Activated CD4-positive, alpha-beta T cell treated with anti-CD3 and anti-CD28 coated beads, Interleukin-2, Interleukin-6, amounts not matched to agents 100 ng/mL and 50 ng/mL, durations not matched to agents 16 hours and 8 hours (primary cell): Measurements from ENCODE around the gene CSRNP2.
"Not testable (repeated sequence)": the region's sequence is repeated elsewhere in the genome, so short reads cannot be mapped to it uniquely, and the experiment has no call there.

ENCODE experiments used
- DNase-seq: peaks from one replicate; pipeline ENCODE4 v3.0.0-alpha.2; 2020

Gene CSRNP2

GRCh38 chr12:51083126-51083833, at the start of gene CSRNP2:
TSS of gene CSRNP2 (minus strand) at chr12:51083596. CDS start at chr12:51076561, 7,035 bp downstream.
- peak; percentile 97 for DNase-seq

GRCh38 chr12:51132693-51133092, 49.3 kb upstream of the CSRNP2 start:
- no peak for DNase-seq

DNA sequence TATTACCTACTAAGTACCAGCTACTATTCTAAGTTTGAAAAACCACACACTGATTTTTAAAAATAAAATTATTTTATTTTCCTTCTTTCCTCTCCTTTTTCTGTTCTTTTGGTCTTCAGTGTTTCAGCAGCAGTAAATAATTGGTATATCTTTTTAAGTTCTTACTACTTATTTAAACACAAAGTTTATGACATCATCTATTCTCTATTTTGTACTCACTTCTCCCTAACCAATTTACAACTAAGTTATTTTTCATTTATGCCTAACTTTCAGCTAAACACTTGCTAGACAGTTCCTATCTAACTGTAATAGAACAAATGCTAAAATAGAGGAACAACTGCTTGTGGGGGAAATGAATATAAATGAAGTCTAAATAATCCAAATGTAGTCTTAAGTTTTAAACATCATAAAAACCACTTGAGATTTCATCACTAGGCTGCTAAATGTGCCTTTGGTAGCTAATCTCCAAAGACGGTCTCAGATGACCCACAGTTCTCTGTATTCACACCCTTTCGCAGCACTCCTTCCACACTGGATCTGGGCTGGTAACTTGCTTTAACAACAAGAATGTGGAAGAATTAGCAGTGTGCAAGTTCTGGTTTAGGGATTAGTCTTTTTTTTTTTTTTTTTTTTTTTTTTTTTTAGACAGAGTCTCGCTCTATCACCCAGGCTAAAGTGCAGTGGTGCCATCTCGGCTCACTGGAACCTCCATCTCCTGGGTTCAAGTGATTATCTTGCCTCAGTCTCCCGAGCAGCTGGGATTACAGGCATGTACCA, 48.5 kb upstream of the CSRNP2 start:
- no peak for DNase-seq

DNA sequence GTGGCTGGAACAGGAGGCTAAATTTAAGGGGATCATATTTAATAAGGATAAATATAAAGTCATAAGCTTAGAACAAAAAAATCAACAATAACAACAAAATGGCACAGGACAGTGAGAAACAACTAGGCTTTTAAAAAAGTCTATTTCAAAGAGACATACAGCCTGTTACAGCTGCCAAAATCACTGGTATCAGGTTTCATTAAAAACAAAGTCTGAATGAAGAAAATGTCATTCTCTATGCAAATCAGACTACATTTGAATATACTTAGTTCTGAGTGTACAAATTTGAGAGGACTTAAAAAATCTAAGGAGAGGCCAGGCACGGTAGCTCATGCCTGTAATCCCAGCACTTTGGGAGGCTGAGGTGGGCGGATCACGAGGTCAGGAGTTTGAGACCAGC, 45.5 kb upstream of the CSRNP2 start:
- no peak for DNase-seq

- no peak for DNase-seq
Measured at GRCh38 chr12:51127050-51127729, 43.8 kb upstream of the CSRNP2 start.

DNA sequence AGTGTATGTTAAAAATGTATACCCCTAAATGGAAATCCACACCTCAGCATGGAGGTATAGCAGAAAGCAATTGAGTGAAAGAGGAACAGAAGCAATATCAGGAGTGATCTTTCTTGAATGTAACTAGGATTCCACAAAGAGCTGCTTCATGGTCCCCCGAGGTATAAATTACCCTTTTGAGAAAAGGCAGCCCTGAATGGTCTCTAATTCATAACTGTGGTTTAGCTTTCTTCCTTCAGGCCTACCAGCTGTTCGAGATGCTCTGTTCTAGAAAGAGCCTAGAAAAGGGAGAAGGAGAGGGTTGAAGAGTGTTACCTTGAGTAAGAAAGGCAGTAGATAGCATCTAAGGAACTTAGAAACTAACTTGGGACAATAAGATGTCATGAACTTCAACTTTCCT, 42.9 kb upstream of the CSRNP2 start:
- DNase-seq: no peak

DNA sequence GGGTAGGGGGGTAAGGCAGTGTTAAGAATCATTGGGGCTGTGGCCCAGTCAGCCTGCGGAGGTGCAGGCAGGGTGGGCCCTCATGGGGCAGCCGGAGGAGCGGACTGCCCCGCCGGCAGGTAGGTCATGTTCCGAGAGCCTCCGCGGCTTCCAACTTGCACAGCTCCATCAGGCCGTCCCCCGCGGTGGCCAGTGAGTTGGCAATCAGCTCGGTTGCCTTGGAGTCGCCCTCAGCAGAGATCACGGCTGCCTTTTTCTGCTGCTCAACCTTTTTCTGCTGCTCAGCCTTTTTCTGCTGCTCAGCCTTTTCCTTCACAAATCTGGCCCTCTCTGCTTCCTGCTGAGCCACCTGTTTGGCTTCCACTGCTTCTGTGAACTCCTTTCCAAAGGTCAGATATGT, 41.1 kb upstream of the CSRNP2 start:
- no peak for DNase-seq

GRCh38 chr12:51122844-51123243, 39.4 kb upstream of the CSRNP2 start:
- no peak for DNase-seq

DNA sequence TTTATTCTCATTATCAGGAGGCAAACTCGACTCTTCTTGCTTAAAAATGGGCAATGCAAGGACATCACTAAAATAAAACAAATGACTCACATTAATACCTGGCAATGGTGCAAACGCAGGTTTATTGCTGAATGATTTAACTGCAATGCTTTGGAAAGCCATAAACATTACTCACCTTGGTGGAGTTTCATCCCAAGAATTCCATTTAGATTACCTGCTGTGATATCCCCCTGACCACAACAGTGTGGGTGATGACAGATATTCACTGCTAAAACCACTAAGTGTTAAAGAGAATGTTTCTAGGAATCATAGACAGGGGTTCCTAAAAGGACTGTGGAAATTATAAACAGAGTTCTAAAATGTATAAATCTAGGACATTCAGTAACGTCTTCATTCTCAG, 35.3 kb upstream of the CSRNP2 start:
- DNase-seq: no peak

DNA sequence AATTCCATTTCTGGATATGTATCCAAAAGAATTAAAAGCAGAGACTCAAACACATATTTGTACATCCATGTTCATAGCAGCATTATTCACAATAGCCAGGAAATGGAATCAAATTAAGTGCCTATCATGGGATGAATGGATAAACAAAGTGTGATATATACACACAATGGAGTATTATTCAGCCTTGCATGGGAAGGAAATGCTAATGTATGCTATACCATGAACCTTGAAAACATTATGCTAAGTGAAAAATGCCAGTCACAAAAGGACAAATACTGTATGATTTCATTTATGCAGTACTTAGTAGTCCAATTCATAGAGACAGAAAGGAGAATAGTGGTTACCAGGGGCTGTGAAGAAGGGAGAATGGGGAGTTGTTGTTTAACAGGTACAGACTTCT, 32.1 kb upstream of the CSRNP2 start:
- no peak for DNase-seq

DNA sequence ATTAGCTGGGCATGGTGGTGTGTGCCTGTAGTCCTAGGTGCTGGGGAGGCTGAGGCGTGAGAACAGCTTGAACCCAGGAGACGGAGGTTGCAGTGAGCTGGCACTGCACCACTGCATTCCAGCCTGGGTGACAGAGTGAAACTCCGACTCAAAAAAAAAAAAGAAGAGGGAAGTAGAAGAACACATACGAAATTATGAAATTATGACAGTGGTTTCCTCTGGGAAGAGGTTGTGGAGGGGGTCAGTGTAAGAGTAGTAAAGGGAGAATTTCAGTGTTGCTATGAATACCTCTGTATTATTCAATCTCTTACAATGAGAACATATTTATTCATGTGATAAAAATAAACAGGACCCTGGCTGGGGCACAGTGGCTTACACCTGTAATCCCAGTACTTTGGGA, 24.7 kb upstream of the CSRNP2 start:
- DNase-seq: no peak

GRCh38 chr12:51103977-51104376, 20.6 kb upstream of the CSRNP2 start:
- no peak for DNase-seq

- DNase-seq: no peak
Measured at GRCh38 chr12:51098611-51099010, 15.2 kb upstream of the CSRNP2 start.

GRCh38 chr12:51090705-51091229, 7.4 kb upstream of the CSRNP2 start:
- DNase-seq: no peak

GRCh38 chr12:51087818-51088217, 4.4 kb upstream of the CSRNP2 start:
- peak; percentile 70 for DNase-seq

- DNase-seq: no peak
Measured at GRCh38 chr12:51086933-51087332, 3.5 kb upstream of the CSRNP2 start.

DNA sequence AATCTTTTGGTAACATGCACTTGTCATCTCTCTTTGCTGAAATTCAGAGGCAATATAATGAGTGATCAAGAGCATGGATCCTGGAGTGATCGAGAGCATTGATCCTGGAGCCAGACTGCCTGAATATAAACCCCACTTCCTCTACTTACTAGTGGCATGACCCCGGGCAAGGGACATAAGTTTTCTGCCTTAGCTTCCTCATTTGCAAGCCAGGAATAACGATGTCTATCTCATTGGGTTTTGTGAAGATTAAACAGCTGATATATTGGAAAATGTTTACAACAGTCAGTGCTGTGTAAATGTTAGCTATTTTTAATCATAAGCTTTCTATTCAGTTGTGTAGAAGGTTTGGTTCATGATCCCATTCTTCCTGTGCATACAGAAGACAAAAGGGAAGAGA, 2.4 kb upstream of the CSRNP2 start:
- DNase-seq: no peak

- peak; percentile 18 for DNase-seq
Measured at GRCh38 chr12:51082561-51083125, 753 bp downstream of the CSRNP2 start.

DNA sequence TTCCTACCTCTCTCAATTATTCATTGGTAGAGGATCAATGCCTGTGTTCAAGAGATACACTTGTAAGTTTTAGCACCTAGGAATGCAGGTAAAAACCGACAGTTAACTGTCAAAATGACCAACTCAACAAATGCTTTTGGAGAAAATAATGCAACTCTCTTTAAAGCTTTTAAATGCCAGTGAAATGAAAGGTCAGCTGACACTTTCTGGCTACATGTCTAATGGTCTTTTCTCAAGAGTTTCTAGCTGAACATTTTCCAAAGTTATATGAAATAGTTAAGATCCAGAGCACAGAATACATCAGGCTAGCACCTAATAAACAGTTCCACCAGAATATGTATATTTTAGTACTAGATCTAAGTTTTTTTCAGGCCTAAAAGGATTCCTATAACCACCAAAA, 2.0 kb downstream of the CSRNP2 start:
- DNase-seq: no peak

GRCh38 chr12:51080136-51080535, 3.3 kb downstream of the CSRNP2 start:
- no peak for DNase-seq

DNA sequence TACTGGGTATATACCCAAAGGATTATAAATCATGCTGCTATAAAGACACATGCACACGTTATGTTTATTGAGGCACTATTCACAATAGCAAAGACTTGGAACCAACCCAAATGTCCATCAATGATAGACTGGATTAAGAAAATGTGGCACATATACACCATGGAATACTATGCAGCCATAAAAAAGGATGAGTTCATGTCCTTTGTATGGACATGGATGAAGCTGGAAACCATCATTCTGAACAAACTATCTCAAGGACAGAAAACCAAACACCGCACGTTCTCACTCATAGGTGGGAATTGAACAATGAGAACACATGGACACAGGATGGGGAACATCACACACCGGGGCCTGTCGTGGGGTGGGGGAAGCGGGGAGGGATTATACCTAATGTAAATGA, 4.5 kb downstream of the CSRNP2 start:
- not testable (repeated sequence) for DNase-seq

DNA sequence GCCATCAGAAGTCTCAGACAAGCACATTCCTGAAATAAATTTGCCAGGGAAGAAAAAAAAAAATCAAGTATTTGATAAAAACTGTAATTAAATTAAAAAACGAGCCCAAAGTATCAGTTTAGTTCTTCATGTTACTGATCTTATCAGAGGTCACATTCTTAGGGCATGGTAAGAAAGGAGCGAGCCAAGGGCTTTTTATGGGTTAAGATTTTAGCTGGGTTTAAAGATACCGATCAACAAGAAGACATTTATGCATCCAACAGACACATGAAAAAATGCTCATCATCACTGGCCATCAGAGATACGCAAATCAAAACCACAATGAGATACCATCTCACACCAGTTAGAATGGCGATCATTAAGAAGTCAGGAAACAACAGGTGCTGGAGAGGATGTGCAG, 5.0 kb downstream of the CSRNP2 start:
- not testable (repeated sequence) for DNase-seq

DNA sequence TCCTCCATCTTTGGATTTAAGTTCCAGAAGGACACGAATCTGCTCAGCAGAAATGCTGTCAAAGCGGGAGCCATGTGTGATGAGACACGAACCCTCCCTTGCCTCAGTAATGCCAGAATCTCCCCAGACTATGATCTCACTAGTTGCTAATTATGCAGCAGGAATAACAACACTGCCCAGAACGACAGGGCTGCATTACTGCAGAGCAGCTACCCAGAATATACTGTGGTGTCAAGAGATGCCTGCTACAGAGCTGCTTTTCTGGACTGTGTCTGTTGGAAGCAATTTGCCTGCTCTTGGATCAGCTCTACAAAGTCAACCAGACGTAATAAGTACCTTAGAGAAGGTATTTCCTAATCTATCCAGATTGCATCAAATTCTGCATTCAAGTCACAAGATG, 5.5 kb downstream of the CSRNP2 start:
- DNase-seq: no peak
